ENCODE data around the gene ZNF343. TPM values are rescaled to one million over a fixed set of nuclear protein-coding genes. Genes with fewer than 3 reads are reported as not detected.
A peak's percentile ranks its signal among the peaks of the same experiment; 100 is the strongest.

The ZNF343 gene
- total RNA-seq, 6 donors from 2014 or later, result 8.4 to 13.3 (median 8.9) TPM

DNA sequence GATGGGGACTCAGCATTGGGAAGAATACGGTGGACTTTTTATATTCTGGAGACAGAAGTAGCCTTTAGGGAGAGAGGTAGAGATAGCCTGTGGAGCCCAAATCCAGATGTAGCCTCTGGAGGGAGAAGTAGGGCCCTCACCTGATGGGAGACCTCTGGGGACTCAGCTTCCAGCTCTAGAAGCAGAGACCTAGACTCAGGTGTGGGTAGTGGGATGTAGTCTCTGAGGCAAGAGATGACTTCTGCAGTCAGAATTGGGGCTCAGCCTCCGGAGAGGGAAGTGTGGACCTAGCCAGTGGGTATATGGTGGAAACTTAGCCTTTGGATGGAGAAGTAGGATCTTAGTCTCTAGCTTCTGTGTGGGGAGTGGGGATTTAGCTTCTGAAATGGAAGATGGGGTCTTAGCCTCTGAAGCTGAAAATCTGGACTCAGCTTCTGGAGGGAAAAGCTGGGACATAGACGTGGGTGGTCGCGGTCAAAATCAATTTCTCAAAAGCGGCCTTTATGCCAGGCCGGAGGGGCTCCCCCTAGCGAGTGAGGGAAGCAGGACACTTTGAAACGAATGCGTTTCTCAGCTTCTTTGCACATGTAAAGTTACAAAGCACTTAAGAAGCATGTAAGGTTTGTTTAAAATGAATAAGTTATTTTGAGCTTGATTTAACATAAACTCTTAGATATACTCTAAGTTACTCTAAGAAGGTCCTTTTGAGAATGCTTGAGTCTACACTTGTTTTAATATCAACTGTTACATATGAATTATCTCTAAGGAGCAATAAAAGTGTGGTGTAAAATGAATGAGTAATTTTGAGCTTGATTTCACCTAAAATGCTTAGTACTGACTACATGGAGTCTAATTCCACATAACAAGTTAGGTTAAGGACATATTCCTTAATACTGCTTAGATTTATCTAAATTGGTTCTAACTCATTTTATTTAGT, 12.9 kb upstream of the ZNF343 start:
- ATAC-seq (ENCODE audit: low FRiP score in 2 of 2), result no peak
- H3K27me3 ChIP-seq, result no peaks in the 10 kb centered on the region
- 17% methylated on average over 10 of the region's 10 CpGs for WGBS, 2 donors
- H3K9me3 ChIP-seq, result no peaks in the 10 kb centered on the region
- no peak overlapping the region for H3K27ac ChIP-seq
- DNase-seq, result no peak
- H3K4me3 ChIP-seq, result no peak overlapping the region
- TF ChIP-seq POLR2AphosphoS5 (IDR thresholded peaks at IDR 0.05) (no peak), EP300 (IDR thresholded peaks at IDR 0.05) (no peak), CTCF (IDR thresholded peaks at IDR 0.05) (peak; percentile 35 to 87 (median 52)), POLR2A (IDR thresholded peaks at IDR 0.05) (no peak)
- no peaks in the 10 kb centered on the region for H3K36me3 ChIP-seq
- peaks cover 3 to 20% (median 8%) of the 10 kb centered on the region in 4 donors for H3K4me1 ChIP-seq

- Histone ChIP-seq H3K4me1 (peaks cover 3 to 20% (median 8%) of the 10 kb centered on the region in 4 donors), H3K4me3 (no peak overlapping the region), H3K27me3 (no peaks in the 10 kb centered on the region), H3K36me3 (no peaks in the 10 kb centered on the region), H3K27ac (no peak overlapping the region), H3K9me3 (no peaks in the 10 kb centered on the region)
- TF ChIP-seq EP300 (IDR thresholded peaks at IDR 0.05), result no peak
- TF ChIP-seq CTCF (IDR thresholded peaks at IDR 0.05), result no peak
- TF ChIP-seq POLR2A (IDR thresholded peaks at IDR 0.05), result no peak
- TF ChIP-seq POLR2AphosphoS5 (IDR thresholded peaks at IDR 0.05), result no peak
- ATAC-seq (ENCODE audit: low FRiP score in 2 of 2) (no peak), DNase-seq (no peak)
- 85 to 90% methylated on average over 3 of the region's 3 CpGs for whole genome bisulfite sequencing, 2 donors
These were observed 11.9 kb upstream of the ZNF343 start for GRCh38 chr20:2520617-2521016.

DNA sequence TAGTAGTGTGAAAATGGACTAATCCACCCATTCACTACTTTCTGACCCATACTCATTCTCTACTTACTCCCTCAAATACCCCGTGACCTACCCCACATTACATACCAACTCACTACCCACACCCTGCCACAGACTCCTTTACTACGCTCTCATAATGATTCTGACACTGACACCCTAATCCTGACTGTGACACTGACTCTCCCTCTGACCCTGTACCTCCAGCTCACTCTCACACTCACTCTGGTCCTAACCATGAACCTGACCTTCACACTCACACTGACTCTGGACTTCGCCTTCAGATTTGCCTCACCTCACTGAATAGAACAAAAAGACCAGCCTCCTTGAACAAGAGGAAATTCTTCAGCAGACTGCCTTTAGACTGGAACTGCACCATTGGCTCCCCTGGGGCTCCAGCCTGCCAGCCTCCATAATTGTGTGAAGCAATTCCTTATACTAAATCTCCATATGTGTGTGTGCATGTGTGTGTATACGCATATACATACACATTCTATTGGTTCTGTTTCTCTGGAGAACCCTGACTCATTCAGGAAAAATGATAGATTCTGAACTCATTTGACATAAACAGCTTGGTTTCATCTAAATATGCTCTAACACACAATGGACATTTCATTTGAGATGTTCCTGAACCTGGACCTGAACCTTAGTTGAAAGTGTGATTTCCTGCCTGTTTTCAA, 10.5 kb upstream of the ZNF343 start:
- no peak for TF ChIP-seq CTCF (IDR thresholded peaks at IDR 0.05)
- TF ChIP-seq POLR2A (IDR thresholded peaks at IDR 0.05), result no peak
- TF ChIP-seq POLR2AphosphoS5 (IDR thresholded peaks at IDR 0.05), result no peak
- no peak for TF ChIP-seq EP300 (IDR thresholded peaks at IDR 0.05)
- WGBS, 2 donors, result 92 to 97% methylated on average over 4 of the region's 4 CpGs
- no peaks in the 10 kb centered on the region for H3K9me3 ChIP-seq
- H3K36me3 ChIP-seq, result no peaks in the 10 kb centered on the region
- no peak overlapping the region for H3K27ac ChIP-seq
- no peaks in the 10 kb centered on the region for H3K27me3 ChIP-seq
- no peak overlapping the region for H3K4me3 ChIP-seq
- ATAC-seq (ENCODE audit: low FRiP score in 2 of 2) (no peak), DNase-seq (no peak)
- peaks cover 3 to 10% (median 6%) of the 10 kb centered on the region in 4 donors for H3K4me1 ChIP-seq

- H3K4me1 ChIP-seq, result peaks cover 0 to 6% (median 2%) of the 10 kb centered on the region in 4 donors
- DNase-seq, result no peak
- H3K36me3 ChIP-seq, result no peaks in the 10 kb centered on the region
- 70 to 77% methylated on average over 4 of the region's 4 CpGs for WGBS, 2 donors
- H3K27me3 ChIP-seq, result no peaks in the 10 kb centered on the region
- ATAC-seq (ENCODE audit: low FRiP score in 2 of 2), result no peak
- H3K27ac ChIP-seq, result no peak overlapping the region
- TF ChIP-seq CTCF (IDR thresholded peaks at IDR 0.05) (no peak), EP300 (IDR thresholded peaks at IDR 0.05) (no peak), POLR2AphosphoS5 (IDR thresholded peaks at IDR 0.05) (no peak), POLR2A (IDR thresholded peaks at IDR 0.05) (no peak)
- no peak overlapping the region for H3K4me3 ChIP-seq
- H3K9me3 ChIP-seq, result no peaks in the 10 kb centered on the region
These were observed 9.8 kb upstream of the ZNF343 start for GRCh38 chr20:2518558-2518957.

All from upper lobe of left lung (tissue), 6 donors.